HEK293 (cell line): ENCODE data around the gene ETV3.

ENCODE experiments used
- CTCF ChIA-PET: fragments of 350-600 bp; formaldehyde crosslinking; extraction: SDS; loops from one replicate; lab custom pipeline; 2021; ENCODE audit warnings: antibody characterized with exemption; lab: Yijun Ruan, JAX
- POLR2A ChIA-PET: fragments of 300-600 bp; formaldehyde crosslinking; extraction: SDS; loops from one replicate; lab custom pipeline; 2020; ENCODE audit warnings: antibody characterized with exemption, inconsistent platforms; lab: Yijun Ruan, JAX
- H3K27ac ChIP-seq: fragments of 200-500 bp; sonication (Bioruptor generic); 2 replicates; pipeline ENCODE4 v1.5.1; 2014; ENCODE audit warnings: low read depth, low read length, control low read depth, inconsistent platforms; ENCODE audit errors: extremely low read depth
- H3K36me3 ChIP-seq, 2 experiments: fragments of 200-500 bp in 1 of 2; sonication (Bioruptor generic) in 1 of 2; 1 replicate in 1 of 2; 2 replicates in 1 of 2; pipeline ENCODE4 v1.5.1; 2014 to 2017; ENCODE audit warnings: inconsistent platforms in 2 of 2, low read length in 2 of 2; ENCODE audit not compliant: control insufficient read depth in 2 of 2, insufficient read depth in 1 of 2
- H3K4me1 ChIP-seq: fragments of 200-500 bp; sonication (Bioruptor generic); 2 replicates; pipeline ENCODE4 v1.5.1; 2014; ENCODE audit warnings: mild to moderate bottlenecking, low read length, inconsistent platforms; ENCODE audit not compliant: control insufficient read depth, insufficient read depth
- H3K4me3 ChIP-seq: 2 replicates; pipeline ENCODE4 v1.5.1; 2011; ENCODE audit warnings: low read depth, mild to moderate bottlenecking, control low read depth, low read length, moderate library complexity
- H3K9me3 ChIP-seq: fragments of 200-500 bp; sonication (Bioruptor generic); 2 replicates; pipeline ENCODE4 v1.5.1; 2014; ENCODE audit warnings: low read depth, low read length, inconsistent platforms; ENCODE audit not compliant: control insufficient read depth, insufficient read depth
- EGR2 ChIP-seq: fragments of 450-650 bp; formaldehyde crosslinking; IDR thresholded peaks from 2 replicates; pipeline ENCODE4 v1.5.1; 2016; ENCODE audit warnings: low read depth, missing biosample characterization, missing genetic modification characterization
- SP3 ChIP-seq: fragments of 450-650 bp; formaldehyde crosslinking; IDR thresholded peaks from 2 replicates; pipeline ENCODE4 v1.5.1; 2016; ENCODE audit warnings: missing biosample characterization, missing genetic modification characterization
- TCF7L2 ChIP-seq: IDR thresholded peaks from 2 replicates; pipeline ENCODE4 v1.6.1; 2011; ENCODE audit warnings: low read depth, mild to moderate bottlenecking, inconsistent platforms, low read length, moderate library complexity, borderline replicate concordance
- ZBTB20 ChIP-seq: fragments of 450-650 bp; formaldehyde crosslinking; IDR thresholded peaks from 2 replicates; pipeline ENCODE4 v1.5.1; 2016; ENCODE audit warnings: missing biosample characterization, missing genetic modification characterization
- ZBTB26 ChIP-seq: fragments of 450-650 bp; formaldehyde crosslinking; optimal IDR thresholded peaks from 2 replicates; pipeline ENCODE3; 2016; ENCODE audit warnings: missing biosample characterization, mild to moderate bottlenecking, missing genetic modification characterization
- ZFHX2 ChIP-seq: fragments of 450-650 bp; formaldehyde crosslinking; conservative IDR thresholded peaks from 2 replicates; pipeline ENCODE4 v1.5.1; 2016; ENCODE audit warnings: missing biosample characterization, missing genetic modification characterization
- ZNF211 ChIP-seq: fragments of 450-650 bp; formaldehyde crosslinking; IDR thresholded peaks from 2 replicates; pipeline ENCODE4 v1.5.1; 2016; ENCODE audit warnings: low read depth, missing biosample characterization, missing genetic modification characterization
- ZNF24 ChIP-seq: fragments of 450-650 bp; formaldehyde crosslinking; IDR thresholded peaks from 2 replicates; pipeline ENCODE4 v1.5.1; 2016; ENCODE audit warnings: missing biosample characterization, missing genetic modification characterization
- ZNF311 ChIP-seq: fragments of 450-650 bp; formaldehyde crosslinking; IDR thresholded peaks from 2 replicates; pipeline ENCODE4 v1.5.1; 2017; ENCODE audit warnings: missing biosample characterization, missing genetic modification characterization, borderline replicate concordance
- ZNF335 ChIP-seq: fragments of 450-650 bp; formaldehyde crosslinking; conservative IDR thresholded peaks from 2 replicates; pipeline ENCODE4 v1.5.1; 2016; ENCODE audit warnings: missing biosample characterization, missing genetic modification characterization
- ZNF449 ChIP-seq: fragments of 450-650 bp; formaldehyde crosslinking; IDR thresholded peaks from 2 replicates; pipeline ENCODE4 v1.5.1; 2017; ENCODE audit warnings: missing biosample characterization, mild to moderate bottlenecking, missing genetic modification characterization, moderate library complexity
- ZNF501 ChIP-seq: fragments of 450-650 bp; formaldehyde crosslinking; IDR thresholded peaks from 2 replicates; pipeline ENCODE4 v1.5.1; 2016; ENCODE audit warnings: missing biosample characterization, missing genetic modification characterization
- ZNF626 ChIP-seq: fragments of 450-650 bp; sonication (Bioruptor Pico); formaldehyde crosslinking; IDR thresholded peaks from 2 replicates; pipeline ENCODE4 v1.5.1; 2018; ENCODE audit warnings: missing biosample characterization, missing genetic modification characterization, inconsistent platforms
- ZNF768 ChIP-seq: fragments of 450-650 bp; formaldehyde crosslinking; IDR thresholded peaks from 2 replicates; pipeline ENCODE4 v1.5.1; 2018; ENCODE audit warnings: missing biosample characterization, mild to moderate bottlenecking, missing genetic modification characterization
- TF ChIP-seq, protein P1 (sequence below): fragments of 450-650 bp; formaldehyde crosslinking; IDR thresholded peaks from 2 replicates; pipeline ENCODE4 v1.5.1; 2016; ENCODE audit warnings: missing biosample characterization, missing genetic modification characterization

Gene ETV3

GRCh38 chr1:157154291-157154690 lies 16.1 kb upstream of the ETV3 start:
- no peaks in the 10 kb centered on the region for H3K9me3 ChIP-seq
- no peak for TF ChIP-seq ZNF311 (tag by site-specific recombination)
- no peak for TF ChIP-seq ZNF211
- no peak for TF ChIP-seq ZNF449 (tag by site-specific recombination)
- peak; percentile 84 for TF ChIP-seq ZFHX2
- peak; percentile 90 for TF ChIP-seq EGR2 (tag by site-specific recombination)
- TF ChIP-seq SP3 (tag by site-specific recombination): 0 out of 2 replicates have a peak, but pooled peaks have one; percentile 16
- TF ChIP-seq, all 188 proteins: peak for 3
- ChIA-PET CTCF (interaction anchor here (0.6 to 8.3 kb wide), 11 partner anchors 14 to 232 kb away, joined by 3 to 288 read pairs (median 5); partner anchors contain the start of genes ETV3 and ETV3L), POLR2A (no interaction called here)
- Histone ChIP-seq H3K36me3 (no peaks in the 10 kb centered on the region), H3K27ac (no peak overlapping the region), H3K4me1 (no peaks in the 10 kb centered on the region; the same call in 1 of the 2 replicates), H3K4me3 (no peak overlapping the region)

DNA sequence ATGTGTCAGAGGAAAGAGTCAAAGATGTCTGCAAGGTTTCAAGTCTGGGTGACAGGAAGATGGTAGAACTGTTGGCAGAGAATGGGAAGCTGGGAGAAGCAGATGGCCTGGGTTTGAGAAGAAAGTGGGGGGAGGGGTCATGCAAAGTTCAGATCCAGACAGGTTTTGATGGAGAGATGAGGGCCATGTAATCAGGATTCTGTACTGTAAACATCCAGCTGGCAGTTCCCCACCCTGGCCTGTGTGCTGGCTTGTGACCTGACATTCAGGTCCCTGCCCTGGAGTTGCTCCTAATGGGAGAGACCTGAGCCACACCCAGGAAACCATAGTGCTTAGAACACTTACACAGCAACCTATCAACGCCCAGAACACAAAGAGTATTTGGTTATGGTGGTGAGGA lies 15.6 kb upstream of the ETV3 start:
- Histone ChIP-seq H3K4me1 (no peaks in the 10 kb centered on the region; the same call in 1 of the 2 replicates), H3K4me3 (no peak overlapping the region), H3K36me3 (no peaks in the 10 kb centered on the region), H3K27ac (no peak overlapping the region), H3K9me3 (no peaks in the 10 kb centered on the region)
- 0 out of 2 replicates have a peak, but pooled peaks have one; percentile 17 for TF ChIP-seq ZBTB20
- TF ChIP-seq, protein P1, sequence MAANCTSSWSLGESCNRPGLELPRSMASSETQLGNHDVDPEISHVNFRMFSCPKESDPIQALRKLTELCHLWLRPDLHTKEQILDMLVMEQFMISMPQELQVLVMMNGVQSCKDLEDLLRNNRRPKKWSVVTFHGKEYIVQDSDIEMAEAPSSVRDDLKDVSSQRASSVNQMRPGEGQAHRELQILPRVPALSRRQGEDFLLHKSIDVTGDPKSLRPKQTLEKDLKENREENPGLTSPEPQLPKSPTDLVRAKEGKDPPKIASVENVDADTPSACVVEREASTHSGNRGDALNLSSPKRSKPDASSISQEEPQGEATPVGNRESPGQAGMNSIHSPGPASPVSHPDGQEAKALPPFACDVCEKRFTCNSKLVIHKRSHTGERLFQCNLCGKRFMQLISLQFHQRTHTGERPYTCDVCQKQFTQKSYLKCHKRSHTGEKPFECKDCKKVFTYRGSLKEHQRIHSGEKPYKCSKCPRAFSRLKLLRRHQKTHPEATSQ: no peak
- POLR2A ChIA-PET: interaction anchor here (1.1 kb wide), 1 partner anchor 16 kb away, joined by 3 read pairs; the partner anchor contains the start of gene ETV3
- CTCF ChIA-PET: interaction anchor here (0.6 to 8.3 kb wide), 5 partner anchors 13 to 80 kb away, joined by 3 to 288 read pairs (median 5); partner anchors contain the start of gene ETV3

DNA sequence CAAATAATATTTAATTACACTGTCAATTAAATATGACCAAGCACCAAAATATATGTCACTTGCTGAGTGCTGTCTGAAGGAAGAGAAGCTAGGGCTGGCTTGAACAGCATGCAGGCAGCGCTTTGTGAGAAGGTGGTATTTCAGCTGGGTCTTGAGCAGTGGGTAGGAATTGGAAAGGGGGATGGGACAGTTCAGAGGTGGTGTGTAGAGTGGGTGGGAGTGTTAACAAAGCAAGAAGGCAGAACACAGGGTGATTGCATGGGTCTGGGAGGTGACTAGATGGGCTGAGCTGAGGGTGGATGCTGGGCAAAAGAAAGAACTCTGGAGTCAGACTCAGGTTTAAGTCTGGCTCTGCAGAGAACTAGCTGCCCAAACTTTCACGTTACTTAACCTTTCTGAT lies 14.3 kb upstream of the ETV3 start:
- Histone ChIP-seq H3K27ac (no peak overlapping the region), H3K4me3 (no peak overlapping the region)
- CTCF ChIA-PET: interaction anchor here (0.6 to 8.3 kb wide), 7 partner anchors 9 to 242 kb away, joined by 3 to 288 read pairs (median 3); no protein-coding TSS in a partner anchor
- TF ChIP-seq EGR2 (tag by site-specific recombination): peak; percentile 88
- TF ChIP-seq ZFHX2: peak; percentile 61
- TF ChIP-seq ZNF626 (tag by site-specific recombination): no peak
- TF ChIP-seq, all 188 proteins: peak for 2
- no peaks in the 10 kb centered on the region; the same call in 1 of the 2 replicates for H3K4me1 ChIP-seq
- no peaks in the 10 kb centered on the region for H3K9me3 ChIP-seq
- POLR2A ChIA-PET: interaction anchor here (1.1 kb wide), 1 partner anchor 14 kb away, joined by 3 read pairs; the partner anchor contains the start of gene ETV3
- no peaks in the 10 kb centered on the region for H3K36me3 ChIP-seq

GRCh38 chr1:157151506-157151905 lies 13.3 kb upstream of the ETV3 start:
- H3K4me1 ChIP-seq: no peaks in the 10 kb centered on the region; the same call in 1 of the 2 replicates
- H3K9me3 ChIP-seq: no peaks in the 10 kb centered on the region
- TF ChIP-seq ZNF335 (tag by site-specific recombination): no peak
- TF ChIP-seq ZNF768 (tag by site-specific recombination): no peak
- TF ChIP-seq ZNF24: no peak
- TF ChIP-seq ZBTB26 (tag by site-specific recombination): no peak
- no peak for TF ChIP-seq ZNF501
- no peak for TF ChIP-seq TCF7L2
- TF ChIP-seq, all 188 proteins: peak for 0
- ChIA-PET CTCF (interaction anchor here (1.1 to 8.3 kb wide), 2 partner anchors 20 to 63 kb away, joined by 4 to 288 read pairs; no protein-coding TSS in a partner anchor), POLR2A (interaction anchor here (0.5 kb wide), 1 partner anchor 24 kb away, joined by 4 read pairs; no protein-coding TSS in a partner anchor)
- no peaks in the 10 kb centered on the region for H3K36me3 ChIP-seq
- no peak overlapping the region for H3K4me3 ChIP-seq
- H3K27ac ChIP-seq: no peak overlapping the region
